GM19328 (cell line): ENCODE measurements around the gene EN2.

Experiments
- ATAC-seq: cut with Tn5 transposase; IDR thresholded peaks from one replicate; pipeline ENCODE4 v1.9.1; 2021; ENCODE audit warnings: mild to moderate bottlenecking, moderate library complexity; ENCODE audit not compliant: unreplicated experiment

The EN2 gene

GRCh38 chr7:155463114-155463811 lies 5.3 kb downstream of the EN2 start:
- ATAC-seq, result no peak

- ATAC-seq, result no peak
Measured at GRCh38 chr7:155464183-155464582, 6.3 kb downstream of the EN2 start.

GRCh38 chr7:155464948-155465739 lies 7.2 kb downstream of the EN2 start:
- ATAC-seq, result no peak

- ATAC-seq, result no peak
Measured at GRCh38 chr7:155465761-155466141, 7.8 kb downstream of the EN2 start.

- no peak for ATAC-seq
Measured at GRCh38 chr7:155466142-155466813, 8.3 kb downstream of the EN2 start.

GRCh38 chr7:155466814-155467733 lies 9.1 kb downstream of the EN2 start:
- ATAC-seq, result no peak

GRCh38 chr7:155467846-155468784 lies 10.2 kb downstream of the EN2 start:
- no peak for ATAC-seq

GRCh38 chr7:155468785-155469148 lies 10.8 kb downstream of the EN2 start:
- ATAC-seq, result no peak

- ATAC-seq, result no peak
Measured at GRCh38 chr7:155469311-155470185, 11.6 kb downstream of the EN2 start.

- ATAC-seq, result no peak
Measured at GRCh38 chr7:155470186-155470487, 12.2 kb downstream of the EN2 start.

- ATAC-seq, result no peak
Measured at GRCh38 chr7:155470686-155471638, 13.0 kb downstream of the EN2 start.

- ATAC-seq, result no peak
Measured at GRCh38 chr7:155471718-155472117, 13.8 kb downstream of the EN2 start.

GRCh38 chr7:155477476-155477875 lies 19.5 kb downstream of the EN2 start:
- no peak for ATAC-seq

GRCh38 chr7:155481764-155482163 lies 23.8 kb downstream of the EN2 start:
- no peak for ATAC-seq

- no peak for ATAC-seq
Measured at GRCh38 chr7:155482511-155483183, 24.7 kb downstream of the EN2 start.

GRCh38 chr7:155483245-155483644 lies 25.3 kb downstream of the EN2 start:
- ATAC-seq, result no peak

GRCh38 chr7:155483868-155484325 lies 26.0 kb downstream of the EN2 start:
- no peak for ATAC-seq
